Astrocyte (in vitro differentiated cells and primary cell): ENCODE results near the gene FMO1. TPM values are rescaled to one million over a fixed set of nuclear protein-coding genes. Genes with fewer than 3 reads are reported as not detected.

ENCODE experiments used
- total RNA-seq: library from RNA; stranded (reverse); gene quantifications from 2 replicates; pipeline ENCODE4 v1.2.1, GENCODE V29; 2021

Gene FMO1
- total RNA-seq, 1 donor from 2014 or later: not detected

Other genes starting within 250 kb of the FMO1 start
- gene FMO3, start 157.6 kb upstream of the FMO1 start, total RNA-seq: not detected in 2 replicates
- gene FMO2, start 63.2 kb upstream of the FMO1 start, total RNA-seq: not detected in 2 replicates
- gene FMO4, start 65.7 kb downstream of the FMO1 start, total RNA-seq: 1.1 and 1.3 TPM in 2 replicates
- 191 and 196 TPM in 2 replicates for gene PRRC2C, start 237.0 kb downstream of the FMO1 start, total RNA-seq